Body of pancreas (tissue), 4 donors: Measurements from ENCODE around the gene GGPS1. TPM values are rescaled to one million over a fixed set of nuclear protein-coding genes. Genes with fewer than 3 reads are reported as not detected.

ENCODE experiments used
- ATAC-seq: fragments of 150-250 bp; one replicate; pipeline ENCODE4 v1.9.1; 2016
- DNase-seq, 4 donors: peaks; one replicate each; pipeline ENCODE4 v3.0.0-alpha.2; 2019
- H3K27ac ChIP-seq, 4 donors: fragments of 200-600 bp; sonication (generic); 1 replicate in 3 of 4; 2 replicates in 1 of 4; pipeline versions ENCODE4 v1.5.1 to v1.6.1; 2016 to 2019; ENCODE audit warnings: mild to moderate bottlenecking in 1 of 4, mixed read lengths in 1 of 4, moderate library complexity in 1 of 4
- H3K27me3 ChIP-seq, 2 donors: fragments of 200-600 bp; sonication (generic); one replicate each; pipeline ENCODE4 v1.6.0; 2016; ENCODE audit warnings: mild to moderate bottlenecking in 1 of 2
- H3K36me3 ChIP-seq, 2 donors: fragments of 200-600 bp; sonication (generic); replicated peaks in 1 of 2; 2 replicates each; pipeline ENCODE4 v1.5.1; 2016; ENCODE audit warnings: low read depth in 2 of 2; ENCODE audit not compliant: insufficient read depth in 1 of 2
- H3K4me1 ChIP-seq: fragments of 200-600 bp; sonication (generic); one replicate; pipeline ENCODE4 v1.6.0; 2016
- H3K4me3 ChIP-seq, 2 donors: fragments of 200-600 bp; sonication (generic); 1 replicate in 1 of 2; 2 replicates in 1 of 2; pipeline ENCODE4 v1.5.1; 2016 to 2019
- H3K9me3 ChIP-seq, 3 donors: fragments of 200-600 bp; sonication (generic); 1 replicate in 2 of 3; 2 replicates in 1 of 3; pipeline ENCODE4 v1.5.1; 2016
- CTCF ChIP-seq, 7 experiments: fragments of 450-650 bp in 4 of 7; fragments of 200-600 bp in 3 of 7; sonication (generic) in 3 of 7; IDR thresholded peaks; one replicate each; pipeline ENCODE4 v1.5.1; 2016 to 2019; ENCODE audit warnings: antibody characterized with exemption in 7 of 7
- POLR2A ChIP-seq, 3 donors: fragments of 450-650 bp; IDR thresholded peaks; one replicate each; pipeline ENCODE4 v1.6.1; 2016; ENCODE audit warnings: antibody characterized with exemption in 3 of 3, mild to moderate bottlenecking in 2 of 3
- WGBS, 2 donors: methylation state at CpG; one replicate each; pipeline ENCODE4 v1.1.5; 2017; 5-methylcytosine and 5-hydroxymethylcytosine counted together
- intact Hi-C: fragments of 100-400 bp; cut with DNase I; formaldehyde crosslinking; loops from one replicate; pipeline ENCODE4 v1.15.1; 2023
- total RNA-seq, 2 donors: library from RNA; depleted of rRNA; stranded (reverse); fragments of >200 nt; gene quantifications; one replicate each; pipeline ENCODE4 v1.1.0, GENCODE V29; 2016

The GGPS1 gene
- total RNA-seq, 2 donors from 2014 or later = 11.9 to 15.3 TPM

GRCh38 chr1:235342471-235342870, 14.1 kb downstream of the GGPS1 start:
- Histone ChIP-seq H3K27ac (no peak overlapping the region), H3K9me3 (no peaks in the 10 kb centered on the region), H3K27me3 (no peaks in the 10 kb centered on the region), H3K4me3 (no peak overlapping the region), H3K36me3 (no peaks in the 10 kb centered on the region), H3K4me1 (no peaks in the 10 kb centered on the region)
- DNase-seq (no peak), ATAC-seq (no peak)
- TF ChIP-seq POLR2A (IDR thresholded peaks at IDR 0.05) (no peak), CTCF (IDR thresholded peaks at IDR 0.05) (no peak)
- intact Hi-C loops = no loop called here
- WGBS, 2 donors = 86 to 88% methylated on average over 3 of the region's 3 CpGs

- Histone ChIP-seq H3K4me3 (no peak overlapping the region), H3K27ac (no peak overlapping the region), H3K9me3 (no peaks in the 10 kb centered on the region), H3K4me1 (no peaks in the 10 kb centered on the region), H3K27me3 (no peaks in the 10 kb centered on the region), H3K36me3 (no peaks in the 10 kb centered on the region)
- ATAC-seq = no peak
- intact Hi-C loops = no loop called here
- WGBS, 2 donors = 90 to 91% methylated on average over 5 of the region's 5 CpGs
- no peak for TF ChIP-seq POLR2A (IDR thresholded peaks at IDR 0.05)
- no peak for TF ChIP-seq CTCF (IDR thresholded peaks at IDR 0.05)
- DNase-seq = no peak
Observed at GRCh38 chr1:235343726-235344125, 15.4 kb downstream of the GGPS1 start.

- WGBS, 2 donors = 88 to 91% methylated on average over 3 of the region's 3 CpGs
- intact Hi-C loops = no loop called here
- H3K27ac ChIP-seq = no peak overlapping the region
- H3K36me3 ChIP-seq = no peaks in the 10 kb centered on the region
- no peaks in the 10 kb centered on the region for H3K9me3 ChIP-seq
- H3K4me1 ChIP-seq = no peaks in the 10 kb centered on the region
- DNase-seq (no peak), ATAC-seq (no peak)
- no peak for TF ChIP-seq CTCF (IDR thresholded peaks at IDR 0.05)
- no peak overlapping the region for H3K4me3 ChIP-seq
- H3K27me3 ChIP-seq = no peaks in the 10 kb centered on the region
Observed at GRCh38 chr1:235351441-235351840, 23.1 kb downstream of the GGPS1 start.

- ATAC-seq = no peak
- no peaks in the 10 kb centered on the region for H3K36me3 ChIP-seq
- DNase-seq = no peak
- H3K9me3 ChIP-seq = no peaks in the 10 kb centered on the region
- no peak overlapping the region for H3K4me3 ChIP-seq
- WGBS, 2 donors = 58 to 70% methylated on average over 3 of the region's 3 CpGs
- H3K27me3 ChIP-seq = no peaks in the 10 kb centered on the region
- TF ChIP-seq CTCF (IDR thresholded peaks at IDR 0.05) (no peak), POLR2A (IDR thresholded peaks at IDR 0.05) (no peak)
- intact Hi-C loops = no loop called here
- H3K27ac ChIP-seq = no peak overlapping the region
- no peaks in the 10 kb centered on the region for H3K4me1 ChIP-seq
Observed at GRCh38 chr1:235351898-235352297, 23.5 kb downstream of the GGPS1 start.

GRCh38 chr1:235357485-235358373, 29.4 kb downstream of the GGPS1 start:
- H3K9me3 ChIP-seq = no peaks in the 10 kb centered on the region
- H3K4me3 ChIP-seq = no peak overlapping the region
- H3K27me3 ChIP-seq = no peaks in the 10 kb centered on the region
- H3K4me1 ChIP-seq = no peaks in the 10 kb centered on the region
- 65 to 72% methylated on average over 11 of the region's 11 CpGs for WGBS, 2 donors
- ATAC-seq (no peak), DNase-seq (no peak)
- intact Hi-C loops = no loop called here
- no peak overlapping the region for H3K27ac ChIP-seq
- no peaks in the 10 kb centered on the region for H3K36me3 ChIP-seq
- TF ChIP-seq CTCF (IDR thresholded peaks at IDR 0.05) = no peak
- no peak for TF ChIP-seq POLR2A (IDR thresholded peaks at IDR 0.05)
